Hippocampal formation (tissue), 2 donors: ENCODE results near the gene AHSG.
"Not testable (repeated sequence)": the region's sequence is repeated elsewhere in the genome, so short reads cannot be mapped to it uniquely, and the experiment has no call there.

Experiments
- DNase-seq, 2 donors: peaks; one replicate each; lab custom pipeline; 2025; lab: John Stamatoyannopoulos, UW

The AHSG gene, protein sequence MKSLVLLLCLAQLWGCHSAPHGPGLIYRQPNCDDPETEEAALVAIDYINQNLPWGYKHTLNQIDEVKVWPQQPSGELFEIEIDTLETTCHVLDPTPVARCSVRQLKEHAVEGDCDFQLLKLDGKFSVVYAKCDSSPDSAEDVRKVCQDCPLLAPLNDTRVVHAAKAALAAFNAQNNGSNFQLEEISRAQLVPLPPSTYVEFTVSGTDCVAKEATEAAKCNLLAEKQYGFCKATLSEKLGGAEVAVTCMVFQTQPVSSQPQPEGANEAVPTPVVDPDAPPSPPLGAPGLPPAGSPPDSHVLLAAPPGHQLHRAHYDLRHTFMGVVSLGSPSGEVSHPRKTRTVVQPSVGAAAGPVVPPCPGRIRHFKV

DNA sequence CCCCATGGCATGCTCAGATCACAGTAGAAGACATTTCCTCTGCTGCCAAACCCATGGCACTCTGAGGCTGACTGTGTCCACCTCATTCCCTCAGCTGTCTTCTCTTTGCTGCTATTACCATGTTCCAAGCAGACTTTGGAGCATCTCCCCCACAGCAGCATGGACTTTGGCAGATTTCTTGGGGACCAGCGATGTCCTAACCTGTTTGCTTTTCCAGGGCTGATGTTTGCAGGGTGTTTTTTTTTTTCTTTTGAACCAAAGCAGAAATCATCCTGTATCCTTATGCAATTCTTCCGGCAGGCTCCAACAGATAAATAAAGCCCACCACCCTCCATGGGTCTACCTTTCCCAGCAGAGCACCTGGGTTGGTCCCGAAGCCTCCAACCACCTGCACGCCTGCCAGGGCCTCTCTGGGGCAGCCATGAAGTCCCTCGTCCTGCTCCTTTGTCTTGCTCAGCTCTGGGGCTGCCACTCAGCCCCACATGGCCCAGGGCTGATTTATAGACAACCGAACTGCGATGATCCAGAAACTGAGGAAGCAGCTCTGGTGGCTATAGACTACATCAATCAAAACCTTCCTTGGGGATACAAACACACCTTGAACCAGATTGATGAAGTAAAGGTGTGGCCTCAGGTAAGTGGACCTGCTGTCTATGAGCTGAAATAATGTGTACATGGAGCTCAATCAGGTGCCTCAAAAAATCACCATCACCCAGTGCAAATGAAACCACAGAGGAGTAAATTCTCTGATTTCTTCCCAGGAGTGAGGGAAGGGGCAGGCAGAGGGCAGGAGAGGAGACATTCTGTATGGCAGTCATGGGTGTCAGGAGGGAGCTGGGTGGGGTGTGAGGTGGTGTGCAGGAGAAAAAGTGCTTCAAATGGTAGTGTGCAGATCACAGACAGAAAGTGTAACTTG is at the start of gene AHSG:
TSS of gene AHSG (plus strand) at position 340 of the 916 bp plus-strand sequence. CDS start at position 422, 82 bp downstream.
- DNase-seq, result no peak

DNA sequence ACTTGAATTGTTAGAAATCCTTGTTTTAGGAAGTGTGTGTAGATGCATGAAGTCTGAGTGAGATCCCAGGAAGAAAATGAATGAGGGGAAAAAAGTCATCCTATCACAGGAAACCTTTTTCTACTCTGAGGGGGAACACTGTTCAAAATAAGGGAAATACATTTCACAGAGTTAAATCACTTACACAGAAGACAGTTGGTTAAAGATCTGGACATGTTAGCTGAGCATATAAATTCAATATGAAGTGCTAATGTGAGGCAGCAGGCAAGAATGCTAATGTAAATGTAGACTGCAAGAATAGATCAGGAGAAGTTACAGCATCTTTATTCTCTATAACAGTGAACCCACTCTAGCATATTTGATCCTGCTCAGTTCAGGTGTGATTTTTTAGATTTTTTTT is 48.3 kb upstream of the AHSG start:
- DNase-seq, result no peak

DNA sequence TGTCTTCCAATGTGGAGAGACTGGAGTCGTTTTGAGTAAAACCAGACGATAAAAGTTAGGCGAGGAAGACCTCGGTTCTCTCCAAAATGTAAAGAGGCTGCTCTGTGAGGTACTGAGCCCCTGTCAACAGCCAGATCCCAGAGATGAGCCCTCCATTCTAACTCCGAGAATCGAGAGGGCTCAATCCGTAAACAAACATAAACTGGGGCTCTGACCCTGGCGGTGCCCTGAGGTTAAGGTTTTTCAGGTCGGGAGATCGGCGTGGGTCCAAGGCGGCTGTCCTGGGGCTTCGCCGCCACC is 46.1 kb upstream of the AHSG start:
- no peak for DNase-seq

DNA sequence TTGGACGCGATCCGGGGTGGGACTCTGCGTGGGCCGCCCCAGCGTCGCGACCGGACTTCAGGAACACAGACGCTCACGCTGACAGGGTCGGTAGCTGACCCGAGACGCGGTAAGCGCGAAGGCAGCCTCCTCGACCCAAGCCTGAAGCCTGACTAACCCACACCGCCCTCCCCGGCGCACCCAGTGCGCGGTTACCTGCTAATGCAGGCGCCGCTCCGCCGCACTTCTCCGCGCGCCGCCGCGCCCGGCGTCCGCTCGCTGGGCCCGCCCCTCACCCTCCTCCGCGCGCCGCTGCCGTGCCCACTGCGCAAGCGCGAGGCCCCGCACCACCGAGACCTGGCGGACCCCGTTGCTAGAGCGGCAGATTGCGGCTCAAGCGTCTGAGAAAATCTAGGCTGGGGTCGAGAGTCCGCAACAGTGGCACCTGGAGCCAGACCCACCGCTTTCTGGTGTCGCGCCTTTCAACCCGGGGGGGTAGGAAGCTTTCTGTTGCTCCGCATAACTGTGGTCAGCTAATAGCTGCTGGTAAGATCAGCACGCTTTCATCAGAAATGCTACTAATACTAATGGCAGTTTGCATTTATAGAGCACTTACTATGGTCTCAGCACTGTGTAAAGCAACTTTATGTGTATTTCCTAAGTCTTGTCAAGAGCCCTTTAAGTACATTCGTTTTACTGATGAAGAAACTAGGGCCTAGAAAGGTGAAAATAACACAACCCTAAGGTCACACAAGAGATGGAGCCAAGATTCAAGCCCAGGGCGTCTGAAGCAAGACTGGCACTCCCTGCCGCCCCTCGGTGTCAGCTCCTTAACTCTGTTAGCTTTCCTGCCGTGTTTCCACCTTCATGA is 45.6 kb upstream of the AHSG start, which contains the start of gene TBCCD1:
TSS of gene TBCCD1 (minus strand) at position 268 of the 850 bp plus-strand sequence. CDS start 3,010 bp downstream, outside the sequence.
- DNase-seq, result peak; percentile 75 to 93

DNA sequence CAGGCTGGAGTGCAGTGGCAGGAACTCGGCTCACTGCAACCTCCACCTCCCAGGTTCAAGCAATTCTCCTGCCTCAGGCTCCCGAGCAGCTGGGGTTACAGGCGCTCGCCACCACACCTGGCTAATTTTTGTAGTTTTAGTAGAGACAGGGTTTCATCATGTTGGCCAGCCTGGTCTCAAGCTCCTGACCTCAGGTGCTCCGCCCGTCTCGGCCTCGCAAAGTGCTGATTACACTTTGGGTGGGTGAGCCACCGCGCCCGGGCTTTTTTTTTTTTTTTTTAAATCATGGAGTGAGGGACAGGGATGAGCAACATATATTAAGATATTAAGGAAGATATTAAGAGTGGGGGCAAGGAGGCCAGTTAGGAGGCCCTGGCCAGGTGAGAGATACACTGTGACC is 43.5 kb upstream of the AHSG start:
- DNase-seq, result not testable (repeated sequence)

DNA sequence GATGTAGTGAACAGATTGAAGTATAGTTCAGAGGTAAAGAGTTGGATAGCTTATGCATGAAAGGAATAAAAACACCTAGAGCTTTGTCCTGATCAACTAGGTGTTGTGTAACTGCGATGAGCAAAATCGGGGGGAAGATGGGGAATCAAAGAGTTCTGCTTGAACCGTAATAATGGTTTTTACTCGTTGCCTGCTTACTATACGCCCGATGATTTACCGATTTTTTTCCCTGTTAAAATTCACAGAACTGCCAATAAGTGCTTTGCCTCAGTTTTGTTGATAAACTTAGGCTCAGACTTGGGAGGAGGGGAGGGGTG is 43.1 kb upstream of the AHSG start:
- DNase-seq, result no peak

DNA sequence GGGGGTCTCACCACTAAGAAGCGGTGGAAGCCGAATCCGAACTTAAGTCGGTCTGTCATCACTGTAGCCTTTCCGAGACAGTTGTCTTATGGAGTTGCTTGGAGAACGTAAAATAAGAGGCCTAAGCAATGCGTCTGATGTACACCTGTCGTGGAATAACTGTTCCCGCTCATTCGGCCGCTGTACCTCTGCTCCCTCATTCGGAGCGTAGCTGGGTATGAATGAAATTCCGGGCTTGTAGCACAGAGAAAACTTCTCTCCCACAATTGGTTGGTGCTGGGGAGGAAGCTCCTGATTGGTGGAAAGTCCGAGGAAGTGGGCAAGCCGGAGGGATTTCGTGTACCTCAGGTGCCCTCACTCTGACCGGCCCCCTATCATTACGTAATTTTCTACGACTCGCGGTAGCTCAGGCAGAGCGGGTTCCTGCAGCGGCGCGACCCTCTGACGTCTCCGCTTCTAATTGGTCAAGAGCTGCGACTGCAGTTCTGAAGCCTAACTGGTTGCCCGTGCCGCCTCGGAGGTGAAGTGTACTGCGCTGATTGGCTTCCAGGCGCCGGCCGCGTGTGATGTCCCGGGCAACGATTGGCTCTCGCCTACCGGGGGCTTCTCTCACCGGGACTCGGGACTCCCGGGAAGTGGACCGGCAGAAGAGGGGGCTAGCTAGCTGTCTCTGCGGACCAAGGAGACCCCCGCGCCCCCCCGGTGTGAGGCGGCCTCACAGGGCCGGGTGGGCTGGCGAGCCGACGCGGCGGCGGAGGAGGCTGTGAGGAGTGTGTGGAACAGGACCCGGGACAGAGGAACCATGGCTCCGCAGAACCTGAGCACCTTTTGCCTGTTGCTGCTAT is 42.5 kb upstream of the AHSG start, which contains the start of gene DNAJB11:
TSS of gene DNAJB11 (plus strand) at position 625 of the 845 bp plus-strand sequence. CDS start at position 803, 178 bp downstream.
- peak; percentile 98 to 99 for DNase-seq

DNA sequence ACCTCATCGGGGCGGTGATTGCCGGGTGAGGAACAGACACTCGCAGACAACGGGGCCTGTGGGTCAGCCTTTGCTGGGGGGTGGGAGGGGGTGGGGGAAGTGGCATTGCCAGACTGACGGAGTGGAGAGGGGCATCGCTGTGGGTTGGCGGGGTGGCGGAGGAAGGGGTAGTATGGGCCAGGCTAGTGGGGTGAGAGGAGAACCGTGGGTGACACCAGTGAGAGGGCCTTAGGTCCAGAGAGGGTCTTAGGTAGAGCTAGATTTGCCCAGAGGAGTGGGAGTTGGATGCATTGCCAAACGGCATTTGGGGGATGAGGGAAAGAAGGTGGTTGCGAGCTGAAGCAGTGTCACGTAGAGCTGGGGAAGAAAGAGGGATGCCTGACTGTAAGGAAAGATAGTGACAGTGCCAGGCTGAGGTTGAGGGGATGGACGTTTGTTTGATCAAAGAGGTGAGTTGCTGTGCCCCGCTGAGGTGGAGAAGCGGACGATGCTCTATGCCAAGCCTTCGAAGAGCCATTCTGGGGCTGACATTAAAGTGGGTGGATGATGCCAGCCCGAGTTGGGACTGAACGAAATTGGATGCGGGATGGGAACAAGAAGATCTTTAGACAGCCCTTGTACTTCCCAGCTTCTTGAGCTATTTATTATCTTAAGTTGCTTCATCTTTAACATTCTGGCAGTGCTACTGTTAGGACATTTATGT is 41.8 kb upstream of the AHSG start:
- DNase-seq, result no peak

DNA sequence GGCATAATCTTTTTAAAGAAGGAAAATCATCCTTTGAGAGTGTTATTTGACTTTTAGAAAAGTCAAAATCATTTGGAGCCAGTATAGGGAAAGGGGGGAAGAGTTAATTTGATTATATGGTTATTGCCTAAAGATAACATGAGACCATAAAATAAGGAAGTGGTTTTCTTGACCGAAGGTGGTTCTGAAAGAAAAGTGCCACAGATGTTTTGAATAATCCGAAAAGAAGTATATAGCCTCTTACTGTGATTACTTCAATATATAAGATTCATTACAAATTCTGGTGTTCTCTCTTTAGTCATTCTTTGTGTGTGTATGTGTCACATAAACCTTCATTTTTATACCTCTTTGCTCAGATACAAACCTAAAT is 41.2 kb upstream of the AHSG start:
- no peak for DNase-seq

DNA sequence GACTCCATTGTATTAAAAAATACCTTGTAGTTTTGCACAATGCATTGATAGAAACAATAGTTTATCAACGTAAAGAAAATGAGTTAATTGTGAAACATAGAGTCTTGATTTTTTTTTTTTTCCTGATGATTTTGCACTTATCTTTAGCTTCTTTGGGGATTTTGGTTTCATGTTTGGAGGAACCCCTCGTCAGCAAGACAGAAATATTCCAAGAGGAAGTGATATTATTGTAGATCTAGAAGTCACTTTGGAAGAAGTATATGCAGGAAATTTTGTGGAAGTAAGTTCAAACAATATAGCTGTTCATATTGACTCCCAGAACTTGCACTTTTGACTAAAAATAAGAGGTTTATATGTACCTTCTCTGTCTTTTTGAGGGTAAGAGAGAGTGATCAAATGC is 35.3 kb upstream of the AHSG start:
- no peak for DNase-seq

DNA sequence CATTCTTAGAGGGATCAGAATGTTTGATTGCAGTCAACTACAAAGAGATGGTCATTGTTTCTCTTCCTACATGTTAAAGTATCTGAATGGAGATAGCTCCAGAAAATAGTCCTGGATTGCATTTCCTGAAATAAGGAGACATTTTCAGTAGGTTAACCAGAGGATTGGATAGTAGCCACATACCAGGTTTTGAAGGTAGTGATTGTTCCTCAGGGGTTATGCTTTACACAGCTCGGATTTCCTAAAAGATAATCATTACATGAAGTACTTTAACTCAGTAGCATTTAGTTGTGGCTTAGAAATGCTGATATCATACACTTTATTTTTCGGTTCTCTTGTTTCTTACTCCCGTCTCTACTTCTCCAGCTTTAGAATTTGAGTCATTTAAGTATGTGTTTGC is 32.1 kb upstream of the AHSG start:
- DNase-seq, result no peak

DNA sequence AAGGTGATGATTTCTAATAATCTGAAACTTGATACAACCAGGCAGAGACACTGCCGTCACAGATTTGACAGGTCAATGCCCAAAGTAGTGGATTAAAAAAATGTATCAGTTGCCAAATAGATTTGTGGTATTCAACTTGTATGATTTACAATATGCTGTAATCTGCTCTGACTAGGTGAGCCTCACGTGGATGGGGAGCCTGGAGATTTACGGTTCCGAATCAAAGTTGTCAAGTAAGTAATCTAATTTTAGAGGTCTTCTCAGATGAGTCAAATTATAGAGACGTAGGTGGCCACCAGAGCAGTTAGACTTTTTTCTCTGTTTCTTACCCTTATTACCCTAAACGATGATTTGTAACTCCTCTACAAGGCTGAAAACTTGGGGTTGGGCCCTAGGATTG is 30.3 kb upstream of the AHSG start:
- DNase-seq, result no peak

DNA sequence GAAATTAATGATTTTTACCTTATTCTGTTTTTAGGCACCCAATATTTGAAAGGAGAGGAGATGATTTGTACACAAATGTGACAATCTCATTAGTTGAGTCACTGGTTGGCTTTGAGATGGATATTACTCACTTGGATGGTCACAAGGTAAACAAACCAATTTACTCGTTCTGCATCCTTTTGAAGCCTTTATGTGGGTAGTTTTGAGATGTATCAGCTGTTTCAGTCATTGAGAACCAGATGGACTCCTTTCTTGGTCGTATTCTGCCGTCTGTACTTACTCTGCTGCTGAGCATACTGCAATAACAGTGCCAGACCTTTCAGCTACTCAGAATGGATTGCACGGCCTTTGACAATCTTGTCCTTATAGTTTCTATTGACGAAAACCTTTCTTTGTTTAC is 29.0 kb upstream of the AHSG start:
- no peak for DNase-seq

DNA sequence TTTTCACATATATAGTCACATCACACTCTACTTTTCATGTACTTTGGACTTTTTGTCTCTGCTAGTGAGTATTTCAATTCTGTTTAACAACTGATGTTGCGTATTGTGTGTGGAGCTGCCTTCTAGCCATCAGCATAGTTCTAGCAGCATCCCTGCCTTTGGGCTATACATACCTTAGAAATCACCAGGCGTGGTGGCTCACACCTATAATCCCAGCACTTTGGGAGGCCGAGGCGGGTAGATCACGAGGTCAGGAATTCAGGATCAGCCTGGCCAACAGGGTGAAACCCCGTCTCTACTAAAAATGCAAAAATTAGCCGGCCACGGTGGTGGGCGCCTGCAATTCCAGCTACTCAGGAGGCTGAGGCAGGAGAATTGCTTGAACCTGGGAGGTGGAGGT is 26.6 kb upstream of the AHSG start:
- DNase-seq, result not testable (repeated sequence)

DNA sequence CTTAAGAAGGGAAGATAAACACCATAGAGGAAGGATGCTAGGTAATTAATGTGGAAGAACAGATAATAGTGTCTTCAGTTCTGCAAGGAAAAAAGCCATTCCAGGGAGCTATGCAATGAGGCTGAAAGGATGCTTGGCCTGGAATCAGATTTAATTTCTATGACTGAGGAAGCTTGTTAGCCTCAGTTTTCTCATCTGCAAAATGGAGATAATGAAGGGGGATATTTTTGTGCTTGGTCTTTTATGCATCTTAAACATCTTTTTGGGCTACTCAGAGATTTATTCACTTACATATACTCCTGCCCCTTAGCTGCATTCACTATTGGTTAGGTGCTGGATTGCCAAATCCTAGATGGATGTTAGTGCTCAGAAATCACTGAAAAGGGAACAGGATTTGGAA is 25.7 kb upstream of the AHSG start:
- DNase-seq, result no peak

DNA sequence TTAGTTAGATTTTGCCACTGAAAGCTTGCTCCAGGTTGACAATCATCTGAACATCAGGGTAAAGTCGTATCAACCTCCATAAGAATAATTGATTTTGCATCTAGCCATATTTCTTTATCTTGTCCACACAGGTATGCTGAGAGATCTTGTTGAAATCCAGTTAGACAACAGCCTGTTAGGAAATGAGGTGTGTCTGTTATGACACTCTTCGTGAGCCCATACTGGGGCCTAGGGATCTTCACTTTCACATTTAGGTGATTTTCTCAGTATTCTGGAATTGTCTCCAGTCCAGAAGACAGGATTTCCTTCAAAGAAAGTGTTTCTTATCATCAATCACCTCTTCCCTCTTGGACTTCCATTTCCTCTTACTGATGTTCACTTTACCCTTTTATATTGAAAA is 24.2 kb upstream of the AHSG start:
- DNase-seq, result no peak

DNA sequence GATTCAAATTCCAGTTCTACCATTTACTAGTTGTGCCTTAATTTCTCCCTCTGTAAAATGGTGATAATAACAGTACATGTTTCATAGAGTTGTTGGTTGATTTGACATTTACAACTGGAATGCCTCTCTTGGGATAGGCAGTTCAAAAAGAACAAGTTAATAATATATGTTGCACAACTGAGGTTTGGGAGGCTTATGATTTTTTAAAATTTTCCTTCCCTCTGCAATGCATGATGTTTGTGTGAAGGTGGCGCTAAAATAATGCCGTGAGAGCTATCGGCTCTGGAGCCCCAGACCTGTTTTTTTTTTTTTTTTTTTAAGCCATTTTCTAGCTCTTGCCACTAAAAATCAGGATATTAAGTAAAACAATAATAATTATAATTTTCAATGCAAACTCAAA is 23.7 kb upstream of the AHSG start:
- DNase-seq, result no peak

DNA sequence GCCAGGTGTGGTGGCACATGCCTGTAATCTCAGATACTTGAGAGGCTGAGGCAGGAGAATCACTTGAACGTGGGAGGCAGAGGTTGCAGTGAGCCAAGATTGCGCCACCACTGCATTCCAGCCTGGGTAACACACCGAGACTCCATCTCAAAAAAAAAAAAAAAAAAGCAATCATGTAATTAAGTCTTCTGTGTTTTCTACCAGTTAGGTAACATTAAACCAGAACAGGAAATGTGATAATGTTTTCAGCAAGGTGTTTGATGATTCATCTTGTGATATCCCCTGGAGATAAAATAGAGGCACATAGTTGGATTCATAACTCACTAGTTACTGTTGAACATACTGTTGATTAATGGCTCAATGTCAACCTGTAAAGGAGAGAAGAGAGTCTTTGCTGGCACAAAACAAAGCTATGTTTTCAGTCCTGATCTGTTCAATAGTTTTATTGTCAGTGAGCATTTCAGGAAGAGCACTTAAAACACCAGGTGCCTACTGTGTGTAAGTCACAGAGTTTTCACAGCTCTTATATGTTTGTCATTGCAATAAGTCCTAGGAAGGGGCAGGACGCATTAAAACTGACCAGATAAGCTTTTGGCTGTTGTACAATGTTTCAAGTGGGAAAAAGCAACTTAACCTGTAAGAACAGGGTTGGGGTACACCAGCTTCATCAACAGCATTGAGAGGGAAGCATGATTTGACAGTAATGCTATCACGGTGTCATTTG is 22.8 kb upstream of the AHSG start:
- no peak for DNase-seq

DNA sequence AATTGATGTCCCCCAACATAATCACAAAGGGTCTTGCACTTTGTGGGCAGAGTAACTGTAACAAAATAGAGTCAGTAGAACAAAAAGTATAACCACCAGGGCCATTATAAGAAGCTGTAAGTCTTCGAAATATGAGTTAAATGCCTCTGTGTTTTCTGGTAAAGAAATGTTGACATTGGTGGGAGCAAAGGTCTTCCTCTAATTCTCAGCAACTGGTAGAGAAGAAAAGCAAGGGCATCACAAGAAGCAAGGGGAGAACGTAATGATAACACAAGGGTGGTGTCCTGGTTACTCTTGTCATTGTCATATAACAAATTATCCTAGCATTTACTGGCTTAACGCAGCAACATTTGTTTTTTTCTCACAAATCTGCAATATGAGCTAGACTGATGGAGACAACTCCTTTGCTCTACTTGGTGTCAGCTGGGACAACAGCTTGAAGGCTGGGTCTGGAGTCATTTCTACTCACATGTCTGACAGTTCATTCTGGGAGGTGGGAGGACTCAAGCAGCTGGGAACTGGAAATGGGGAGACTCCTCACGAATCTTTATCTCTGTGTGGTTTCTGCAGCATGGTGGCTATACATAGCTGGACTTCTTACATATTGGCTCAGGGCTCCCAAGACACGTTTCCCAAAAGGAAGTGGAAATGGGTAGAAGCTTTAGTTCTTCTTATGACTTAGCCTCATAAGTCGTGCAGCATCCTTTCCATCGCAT is 22.1 kb upstream of the AHSG start:
- no peak for DNase-seq
